IMR-90 (cell line): ENCODE data around the gene SREBF2. TPM values are rescaled to one million over a fixed set of nuclear protein-coding genes. Genes with fewer than 3 reads are reported as not detected.

ENCODE experiments used
- ATAC-seq: fragments of 200-7000 bp; cut with Tn5 transposase; 2 replicates; pipeline ENCODE4 v1.9.1; 2020; ENCODE audit warnings: low read depth, mild to moderate bottlenecking, moderate library complexity
- BruUV-seq: library from RNA; stranded (reverse); fragments of 400-500 nt; replicated peaks from 2 replicates; lab custom pipeline; 2021; lab: Mats Ljungman, UMichigan
- CTCF ChIA-PET: fragments of 300-600 bp; formaldehyde crosslinking; extraction: SDS; loops from one replicate; lab custom pipeline; 2021; ENCODE audit warnings: antibody characterized with exemption; lab: Yijun Ruan, JAX
- POLR2A ChIA-PET: fragments of 300-600 bp; sonication (Branson Sonifier 250); formaldehyde crosslinking; loops from one replicate; lab custom pipeline; 2022; ENCODE audit warnings: antibody characterized with exemption; ENCODE audit not compliant: unreplicated experiment; lab: Charles Lee
- DNase-seq: peaks from one replicate; pipeline ENCODE4 v3.0.0; 2013
- H2AFZ ChIP-seq: replicated peaks from 2 replicates; pipeline ENCODE3; 2013; ENCODE audit warnings: low read length, mild to moderate bottlenecking; ENCODE audit not compliant: poor library complexity
- H2AK5ac ChIP-seq: 2 replicates; pipeline ENCODE4 v1.6.1; 2013; ENCODE audit warnings: low read depth, low read length, inconsistent platforms
- H2AK9ac ChIP-seq: replicated peaks from 2 replicates; pipeline ENCODE3; 2013; ENCODE audit warnings: mild to moderate bottlenecking, low read depth, low read length, moderate library complexity; ENCODE audit not compliant: poor library complexity
- H2BK120ac ChIP-seq: 2 replicates; pipeline ENCODE4 v1.6.1; 2013; ENCODE audit warnings: low read depth, low read length, inconsistent platforms
- H2BK15ac ChIP-seq: 3 replicates; pipeline ENCODE4 v1.6.1; 2013; ENCODE audit warnings: low read depth, low read length, inconsistent platforms
- H2BK20ac ChIP-seq: 2 replicates; pipeline ENCODE4 v1.6.1; 2013; ENCODE audit warnings: low read depth, mild to moderate bottlenecking, inconsistent platforms, low read length, moderate library complexity
- H2BK5ac ChIP-seq: 2 replicates; pipeline ENCODE4 v1.6.1; 2013; ENCODE audit warnings: mild to moderate bottlenecking, low read depth, low read length, inconsistent platforms; ENCODE audit not compliant: poor library complexity, severe bottlenecking
- H3K14ac ChIP-seq: replicated peaks from 2 replicates; pipeline ENCODE4 v1.6.1; 2013; ENCODE audit warnings: low read depth, low read length, inconsistent platforms
- H3K18ac ChIP-seq: 2 replicates; pipeline ENCODE4 v1.6.1; 2013; ENCODE audit warnings: low read depth, low read length, control low read depth
- H3K23ac ChIP-seq: 2 replicates; pipeline ENCODE4 v1.6.1; 2013; ENCODE audit warnings: low read depth, low read length, inconsistent platforms
- H3K27ac ChIP-seq: 2 replicates; pipeline ENCODE4 v1.5.1; 2013; ENCODE audit warnings: mild to moderate bottlenecking, control low read depth, low read length; ENCODE audit not compliant: insufficient read depth
- H3K27me3 ChIP-seq: 2 replicates; pipeline ENCODE4 v1.6.1; 2013; ENCODE audit warnings: low read length; ENCODE audit not compliant: control insufficient read depth, insufficient read depth
- H3K36me3 ChIP-seq: 2 replicates; pipeline ENCODE4 v1.6.1; 2013; ENCODE audit warnings: low read length, mixed read lengths; ENCODE audit not compliant: control insufficient read depth, insufficient read depth
- H3K4ac ChIP-seq: 2 replicates; pipeline ENCODE4 v1.6.1; 2013; ENCODE audit warnings: low read depth, low read length, inconsistent platforms
- H3K4me1 ChIP-seq: 2 replicates; pipeline ENCODE4 v1.6.1; 2013; ENCODE audit warnings: low read length, mixed read lengths; ENCODE audit not compliant: control insufficient read depth, insufficient read depth
- H3K4me2 ChIP-seq: 2 replicates; pipeline ENCODE4 v1.6.1; 2013; ENCODE audit warnings: low read depth, mild to moderate bottlenecking, control low read depth, low read length, moderate library complexity
- H3K4me3 ChIP-seq: 2 replicates; pipeline ENCODE4 v1.5.1; 2013; ENCODE audit warnings: low read depth, mild to moderate bottlenecking, control low read depth, low read length, moderate library complexity; ENCODE audit not compliant: insufficient read depth
- H3K56ac ChIP-seq: 2 replicates; pipeline ENCODE4 v1.6.1; 2013; ENCODE audit warnings: low read length, inconsistent platforms; ENCODE audit not compliant: insufficient read depth; ENCODE audit errors: extremely low read depth
- H3K79me1 ChIP-seq, 2 experiments: 2 replicates each; pipeline ENCODE4 v1.6.1; 2013; ENCODE audit warnings: low read length in 2 of 2, inconsistent platforms in 1 of 2, low read depth in 1 of 2
- H3K9ac ChIP-seq: 2 replicates; pipeline ENCODE4 v1.6.1; 2013; ENCODE audit warnings: low read depth, low read length, control low read depth
- H3K9me1 ChIP-seq: 2 replicates; pipeline ENCODE4 v1.6.1; 2013; ENCODE audit warnings: low read length, inconsistent platforms; ENCODE audit not compliant: insufficient read depth
- H3K9me3 ChIP-seq: 2 replicates; pipeline ENCODE4 v1.6.1; 2013; ENCODE audit warnings: low read length; ENCODE audit not compliant: control insufficient read depth, insufficient read depth
- H4K20me1 ChIP-seq: 2 replicates; pipeline ENCODE4 v1.6.1; 2013; ENCODE audit warnings: low read length, inconsistent platforms; ENCODE audit not compliant: insufficient read depth
- H4K5ac ChIP-seq: 2 replicates; pipeline ENCODE4 v1.6.1; 2013; ENCODE audit warnings: mild to moderate bottlenecking, low read depth, low read length, control low read depth
- H4K8ac ChIP-seq, 2 experiments: 2 replicates each; pipeline ENCODE4 v1.6.1; 2013; ENCODE audit warnings: low read depth in 2 of 2, low read length in 2 of 2, control low read depth in 1 of 2, inconsistent platforms in 1 of 2
- H4K91ac ChIP-seq: 2 replicates; pipeline ENCODE4 v1.6.1; 2013; ENCODE audit warnings: low read depth, low read length, inconsistent platforms; ENCODE audit not compliant: insufficient read depth
- CHD1 ChIP-seq: IDR thresholded peaks from 2 replicates; pipeline ENCODE4 v1.6.1; 2012; ENCODE audit warnings: low read depth, low read length, improper control_type of control experiment
- SMC3 ChIP-seq: fragments of 150-350 bp; IDR thresholded peaks from 2 replicates; pipeline ENCODE4 v1.6.1; 2016; ENCODE audit warnings: low read depth, mild to moderate bottlenecking, antibody characterized with exemption, low read length, moderate library complexity
- WGBS, 2 experiments: methylation state at CpG; one replicate each; pipeline versions ENCODE4 v1.1.5 to v1.1.7; 2013; ENCODE audit warnings: missing lambda C conversion rate in 2 of 2; ENCODE audit not compliant: insufficient read length in 1 of 2; ENCODE audit errors: extremely low coverage in 2 of 2; 5-methylcytosine and 5-hydroxymethylcytosine counted together
- dilution Hi-C: fragments of 300-500 bp; cut with HindIII; formaldehyde crosslinking; loops from one replicate; pipeline ENCODE4 v1.14.3; 2018; ENCODE audit warnings: low sequenced_read_pairs; ENCODE audit not compliant: unreplicated experiment
- in situ Hi-C: fragments of 300-500 bp; cut with MboI; formaldehyde crosslinking; loops from 3 replicates; pipeline ENCODE4 v1.14.3; 2019; ENCODE audit warnings: low sequenced_read_pairs, inconsistent platforms, mixed read lengths
- intact Hi-C: fragments of 100-400 bp; cut with micrococcal nuclease; formaldehyde crosslinking; loops from 2 replicates; pipeline ENCODE4 v1.10.0; 2022
- polyA plus RNA-seq, 3 experiments: library from polyadenylated mRNA; depleted of rRNA; stranded (reverse); fragments of >200 nt; gene quantifications; 2 replicates each; pipeline ENCODE4 v1.2.3, GENCODE V29; 2012; ENCODE audit warnings: low replicate concordance in 1 of 3
- total RNA-seq: library from RNA; depleted of rRNA; stranded (reverse); fragments of >200 nt; gene quantifications from 2 replicates; pipeline ENCODE4 v1.2.3, GENCODE V29; 2012

Gene SREBF2
- total and polyA plus RNA-seq, 2 of the 4 experiments (the other 2 are of a cell fraction): 8.1 to 47.4 TPM

GRCh38 chr22:41836551-41836950 is 3.6 kb downstream of the SREBF2 start:
- H4K8ac ChIP-seq: no peak overlapping the region
- no peak overlapping the region for H2AK9ac ChIP-seq
- peaks cover 37% of the 10 kb centered on the region for H4K20me1 ChIP-seq
- no peak for TF ChIP-seq SMC3
- no peak for TF ChIP-seq CHD1
- H3K23ac ChIP-seq: no peak overlapping the region
- H2BK120ac ChIP-seq: no peak overlapping the region
- DNase-seq: no peak
- H3K9me1 ChIP-seq: peaks cover 11% of the 10 kb centered on the region
- ATAC-seq: no peak
- no peak overlapping the region for H2AK5ac ChIP-seq
- no peaks in the 10 kb centered on the region for H3K9me3 ChIP-seq
- no peak overlapping the region for H2BK20ac ChIP-seq
- ChIA-PET CTCF (no interaction called here), POLR2A (no interaction called here)
- intact Hi-C loops (no loop called here), dilution Hi-C loops (no loop called here), in situ Hi-C loops (no loop called here)
- H2BK15ac ChIP-seq: no peak overlapping the region
- no peak overlapping the region for H3K56ac ChIP-seq
- H3K14ac ChIP-seq: no peak overlapping the region
- no peaks in the 10 kb centered on the region for H3K27me3 ChIP-seq
- peaks cover 23 to 69% of the 10 kb centered on the region in 2 experiments; a peak in 3 of 4 replicates for H3K79me1 ChIP-seq
- H3K36me3 ChIP-seq: peaks cover 6% of the 10 kb centered on the region
- H4K5ac ChIP-seq: no peak overlapping the region
- WGBS, 2 experiments: no CpG with 5 or more reads among the region's 2 CpGs
- no peak overlapping the region for H3K4me3 ChIP-seq
- H2AFZ ChIP-seq: no peak overlapping the region
- no peak overlapping the region for H3K9ac ChIP-seq
- no TSS peak for BruUV-seq
- H4K91ac ChIP-seq: no peak overlapping the region
- no peak overlapping the region for H3K4ac ChIP-seq
- H2BK5ac ChIP-seq: no peak overlapping the region
- H3K27ac ChIP-seq: no peak overlapping the region
- no peak overlapping the region for H3K4me2 ChIP-seq
- no peak overlapping the region for H3K18ac ChIP-seq
- H3K4me1 ChIP-seq: no peaks in the 10 kb centered on the region
